Erythroblast (primary cell): ENCODE measurements around the gene MYB.

ENCODE experiments used
- GATA1 ChIP-seq: IDR thresholded peaks from 2 replicates; pipeline ENCODE4 v1.6.1; 2011; ENCODE audit warnings: low read depth, mild to moderate bottlenecking, control low read depth, low read length, moderate library complexity
- POLR2A ChIP-seq: IDR thresholded peaks from 2 replicates; pipeline ENCODE4 v1.6.1; 2011; ENCODE audit warnings: mild to moderate bottlenecking, low read length

GRCh38 chr6:135235716-135236115, 54.6 kb downstream of the MYB start:
- TF ChIP-seq POLR2A (no peak), GATA1 (no peak)
